AG09309 (cell line): ENCODE results near the gene KRTAP5-2.
A peak's percentile ranks its signal among the peaks of the same experiment; 100 is the strongest.

Experiments used
- DNase-seq: peaks from one replicate; pipeline ENCODE4 v3.0.0-alpha.2; 2010; ENCODE audit warnings: low read depth
- H3K4me3 ChIP-seq: 2 replicates; pipeline ENCODE4 v1.5.1; 2011; ENCODE audit warnings: mild to moderate bottlenecking, low read depth, low read length, moderate library complexity; ENCODE audit not compliant: control insufficient read depth
- CTCF ChIP-seq: IDR thresholded peaks from 2 replicates; pipeline ENCODE4 v1.5.1; 2011; ENCODE audit warnings: mild to moderate bottlenecking, low read depth, low read length, inconsistent platforms; ENCODE audit not compliant: insufficient read depth, control insufficient read depth; ENCODE audit errors: missing control alignments

KRTAP5-2 gene

GRCh38 chr11:1633864-1634263 is 35.8 kb upstream of the KRTAP5-2 start:
- DNase-seq = no peak
- TF ChIP-seq CTCF = no peak
- H3K4me3 ChIP-seq = no peak overlapping the region

- no peak overlapping the region for H3K4me3 ChIP-seq
- no peak for TF ChIP-seq CTCF
- DNase-seq = no peak
Observed at GRCh38 chr11:1632053-1632714, 34.1 kb upstream of the KRTAP5-2 start.

GRCh38 chr11:1631066-1631568 is 33.0 kb upstream of the KRTAP5-2 start:
- H3K4me3 ChIP-seq = no peak overlapping the region
- DNase-seq = no peak
- no peak for TF ChIP-seq CTCF

GRCh38 chr11:1630271-1630670 is 32.2 kb upstream of the KRTAP5-2 start:
- TF ChIP-seq CTCF = no peak
- H3K4me3 ChIP-seq = no peak overlapping the region
- DNase-seq = no peak

GRCh38 chr11:1629326-1630185 is 31.5 kb upstream of the KRTAP5-2 start, which contains the start of gene KRTAP5-5:
TSS of gene KRTAP5-5 (plus strand) at chr11:1629775. CDS start at chr11:1629841, 66 bp downstream.
- TF ChIP-seq CTCF = no peak
- DNase-seq = no peak
- no peak within 1 kb of the TSS for H3K4me3 ChIP-seq

- peak; percentile 91 for TF ChIP-seq CTCF
- no peak for DNase-seq
Observed at GRCh38 chr11:1628506-1629325, 30.6 kb upstream of the KRTAP5-2 start.

More at GRCh38 chr11:1628506-1629325, 30.6 kb upstream of the KRTAP5-2 start:
- H3K4me3 ChIP-seq = no peak overlapping the region
